Endothelial cell of umbilical vein (primary cell): ENCODE data around the gene ANKRD44.

ENCODE experiments used
- CTCF ChIP-seq, 2 donors: IDR thresholded peaks; 1 replicate in 1 of 2; 2 replicates in 1 of 2; pipeline ENCODE4 v1.5.1; 2011; ENCODE audit warnings: low read length in 2 of 2, mild to moderate bottlenecking in 2 of 2, moderate library complexity in 2 of 2, control low read depth in 1 of 2, inconsistent platforms in 1 of 2, low read depth in 1 of 2; ENCODE audit not compliant: insufficient read depth in 1 of 2; ENCODE audit errors: extremely low read depth in 1 of 2
- POLR2A ChIP-seq: IDR thresholded peaks from 2 replicates; pipeline ENCODE4 v1.6.1; 2012; ENCODE audit warnings: low read depth, mild to moderate bottlenecking, control low read depth, low read length

- TF ChIP-seq POLR2A (no peak), CTCF (IDR thresholded peaks at IDR 0.05; ENCODE audit: extremely low read depth in 1 of 2, insufficient read depth in 1 of 2, low read depth in 1 of 2, low read length in 2 of 2) (no peak)
Observed at GRCh38 chr2:197251163-197251562, 59.4 kb downstream of the ANKRD44 start.
